Measurements from ENCODE around the gene GRK1.

GRK1 gene

DNA sequence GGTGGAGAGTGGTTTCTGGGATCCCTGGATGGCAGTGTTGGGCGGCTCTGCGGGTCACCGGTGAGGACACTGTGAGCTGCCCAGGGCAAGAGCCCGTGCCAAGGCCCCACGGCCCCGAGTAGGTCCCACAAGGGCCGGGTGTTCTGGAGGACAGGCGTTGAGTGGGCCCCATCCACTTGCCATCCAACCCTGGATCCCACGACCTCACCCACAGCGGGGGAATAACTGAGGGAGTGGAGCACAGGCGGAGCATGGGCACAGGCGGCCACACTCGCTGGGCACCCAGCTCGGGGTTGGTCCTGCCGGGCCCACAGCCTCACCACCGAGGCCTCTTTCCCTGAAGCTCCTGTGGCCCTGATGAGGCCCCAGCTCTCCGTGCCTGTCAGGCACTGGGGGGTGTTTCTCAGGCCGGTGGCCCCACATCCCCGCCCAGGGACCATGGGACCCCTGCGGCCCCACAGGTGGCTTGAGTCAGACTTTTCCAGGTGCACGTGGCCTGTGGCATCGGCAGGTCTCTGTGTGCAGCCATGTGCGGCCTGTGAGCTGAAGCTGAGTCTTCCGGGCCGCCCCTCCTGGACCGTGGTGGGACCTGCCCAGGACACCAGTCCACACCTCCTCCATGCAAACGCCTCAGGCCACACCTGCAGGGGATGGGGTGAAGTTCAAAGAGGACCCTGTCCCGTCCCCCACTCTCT lies 108.6 kb downstream of the GRK1 start:
- no peak for DNase-seq (ENCODE audit: low read depth)

DNA sequence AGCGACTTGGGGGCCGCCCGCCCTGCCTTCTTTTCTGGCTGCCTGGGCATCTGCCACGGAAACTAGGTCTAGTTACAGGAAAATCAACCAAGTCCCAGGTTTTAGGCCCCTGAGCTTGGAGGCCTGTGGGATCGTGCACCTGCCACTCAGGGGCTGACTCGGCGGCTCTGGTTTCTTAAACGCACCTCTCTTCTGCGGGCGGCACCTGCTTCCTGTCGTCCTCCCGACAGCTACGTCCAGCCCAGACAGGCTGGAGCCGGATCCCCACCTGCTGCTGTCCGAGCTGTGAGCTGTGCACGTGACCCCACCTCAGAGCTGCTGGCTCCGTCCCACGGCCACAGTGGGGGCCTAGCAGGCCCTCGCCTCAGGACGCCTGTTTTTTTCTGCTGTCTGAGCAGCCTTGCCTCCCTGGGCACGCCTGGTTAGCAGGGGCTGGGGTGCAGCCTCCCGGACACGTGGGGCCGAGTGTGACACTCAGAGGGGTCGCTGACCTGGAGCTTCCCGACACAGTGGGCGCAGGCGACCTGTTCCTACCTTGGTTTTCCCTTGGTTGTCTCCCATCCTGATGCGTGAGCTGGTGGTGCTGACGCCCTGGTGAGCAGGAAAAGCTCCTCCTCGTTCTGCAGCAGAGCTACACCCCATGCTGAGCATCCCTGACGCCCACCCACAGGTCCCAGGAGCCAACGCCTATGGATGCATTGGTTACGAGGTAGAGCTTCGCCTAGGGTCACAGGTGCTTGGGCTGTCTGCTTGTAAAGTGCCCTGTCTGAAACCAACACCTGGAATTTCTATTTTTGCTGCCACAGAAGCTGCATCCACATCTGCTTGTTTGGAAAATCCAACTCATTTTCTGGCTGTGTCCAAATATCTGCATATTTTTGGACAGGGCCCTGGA lies 109.5 kb downstream of the GRK1 start:
- no peak for DNase-seq (ENCODE audit: low read depth)

DNA sequence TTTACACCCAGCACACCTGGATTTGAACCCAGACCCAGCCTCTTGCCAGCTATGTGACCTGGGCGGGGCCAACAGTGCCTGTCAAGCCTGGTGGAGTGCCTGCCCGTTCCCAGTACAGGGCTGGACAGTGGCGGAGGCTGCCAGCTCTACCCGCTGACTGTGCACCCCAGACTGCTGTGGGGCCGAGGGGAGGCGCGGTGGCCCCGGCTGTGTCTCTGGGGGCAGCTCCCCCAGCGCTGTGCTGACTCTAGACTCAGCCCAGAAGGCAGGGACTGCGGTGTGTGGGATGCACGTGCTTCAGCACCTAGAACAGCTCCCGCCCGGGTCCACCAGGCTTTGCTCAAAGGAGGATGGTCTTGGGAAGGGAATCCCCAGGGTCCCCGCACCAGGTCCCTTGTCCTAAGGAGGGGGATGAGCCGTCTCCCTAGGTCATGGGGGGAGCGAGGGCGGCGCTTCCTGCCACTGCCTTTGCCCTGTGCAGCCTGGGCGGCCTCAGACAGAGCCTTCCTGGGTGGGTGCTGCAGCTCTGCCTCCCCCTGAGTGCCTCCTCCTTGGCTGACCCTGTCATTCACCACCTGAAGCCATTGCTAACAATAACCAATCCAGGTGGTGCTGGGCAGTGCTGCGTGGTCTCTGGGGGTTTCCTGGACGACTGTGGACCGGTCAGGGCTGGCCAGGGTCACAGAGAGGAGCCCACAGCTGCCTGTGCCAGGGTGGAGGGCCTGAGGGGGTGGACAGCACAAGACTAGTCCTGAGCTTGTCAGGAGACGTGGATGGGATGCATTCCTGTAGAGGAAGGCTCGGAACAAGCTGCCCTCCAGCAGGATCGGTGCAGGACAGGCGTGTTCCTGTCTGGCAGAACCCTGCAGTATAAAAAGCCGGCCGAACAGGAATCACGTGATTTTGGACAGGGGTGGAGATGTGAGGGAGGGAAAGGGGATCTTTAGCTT lies 110.6 kb downstream of the GRK1 start:
- no peak for DNase-seq (ENCODE audit: low read depth)

DNA sequence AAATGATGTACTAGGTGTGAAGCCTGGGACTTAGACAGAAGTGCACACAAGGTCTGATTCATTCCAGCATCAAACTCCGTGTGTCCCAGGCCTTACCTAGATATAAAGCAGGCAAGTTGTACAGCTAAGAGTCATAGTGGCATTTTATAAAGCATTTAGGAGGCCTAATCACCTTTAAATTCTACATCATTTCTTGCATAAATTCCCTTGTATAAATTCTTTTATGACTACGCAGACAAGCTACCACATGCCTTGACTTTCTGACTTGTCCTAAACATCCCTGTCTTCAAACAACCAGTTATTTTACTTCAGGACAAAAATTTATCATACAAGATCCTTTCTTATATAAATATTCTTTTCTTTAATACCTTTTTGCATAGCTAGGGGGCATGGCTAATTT lies 114.6 kb downstream of the GRK1 start:
- no peak for DNase-seq (ENCODE audit: low read depth)

DNA sequence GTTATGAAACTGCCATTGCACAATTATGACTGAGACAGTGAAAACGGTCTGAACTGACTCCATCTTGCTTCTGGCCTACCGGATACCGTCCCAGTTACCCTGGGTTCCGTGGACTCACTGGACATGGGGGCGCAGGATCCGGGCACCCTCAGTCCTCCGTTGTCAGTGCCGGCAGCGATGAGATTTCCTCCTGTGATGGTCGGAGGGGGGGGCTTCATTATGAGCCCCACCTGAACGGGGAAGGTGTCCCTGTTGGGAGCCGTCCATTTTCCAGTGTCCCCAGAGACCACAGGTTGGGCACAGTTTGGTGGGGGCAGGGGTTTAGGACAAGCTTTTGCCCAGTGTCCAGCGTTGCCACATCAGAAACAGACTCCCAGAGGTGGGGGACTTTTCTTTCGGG lies 115.5 kb downstream of the GRK1 start:
- DNase-seq (ENCODE audit: low read depth) = no peak

DNA sequence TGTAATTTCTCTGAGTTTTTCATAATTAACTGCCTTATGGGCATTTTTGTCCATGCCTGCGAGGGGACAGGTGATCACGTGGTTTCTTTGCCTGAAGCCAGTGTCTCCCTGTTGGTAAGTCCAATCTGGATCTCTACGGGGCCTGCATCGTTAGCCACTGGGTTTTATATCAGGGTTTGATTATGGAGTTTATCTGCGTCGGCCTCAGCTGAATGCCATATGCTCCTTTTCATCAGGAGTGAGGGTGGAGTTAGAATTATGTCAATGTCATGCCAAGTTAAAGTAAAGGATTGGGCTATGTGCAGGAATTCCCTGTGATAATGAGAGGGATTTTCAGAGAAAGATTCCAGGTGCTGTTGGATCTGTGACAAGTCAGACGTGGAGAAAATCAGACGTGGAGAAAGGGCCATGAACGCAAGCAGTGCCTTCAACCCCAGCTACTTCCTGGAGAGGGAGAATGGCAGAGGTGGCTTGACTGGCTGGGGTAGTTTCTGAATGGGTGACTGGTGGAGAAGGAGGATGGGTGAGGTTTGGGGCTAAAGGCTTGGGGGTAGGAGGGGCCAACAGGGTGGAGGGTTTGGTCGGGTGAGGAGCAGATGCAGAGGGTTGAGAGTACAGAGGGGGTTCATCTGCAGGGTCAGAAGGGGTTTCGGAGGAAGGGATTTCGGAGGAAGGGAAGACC lies 116.3 kb downstream of the GRK1 start:
- no peak for DNase-seq (ENCODE audit: low read depth)

DNA sequence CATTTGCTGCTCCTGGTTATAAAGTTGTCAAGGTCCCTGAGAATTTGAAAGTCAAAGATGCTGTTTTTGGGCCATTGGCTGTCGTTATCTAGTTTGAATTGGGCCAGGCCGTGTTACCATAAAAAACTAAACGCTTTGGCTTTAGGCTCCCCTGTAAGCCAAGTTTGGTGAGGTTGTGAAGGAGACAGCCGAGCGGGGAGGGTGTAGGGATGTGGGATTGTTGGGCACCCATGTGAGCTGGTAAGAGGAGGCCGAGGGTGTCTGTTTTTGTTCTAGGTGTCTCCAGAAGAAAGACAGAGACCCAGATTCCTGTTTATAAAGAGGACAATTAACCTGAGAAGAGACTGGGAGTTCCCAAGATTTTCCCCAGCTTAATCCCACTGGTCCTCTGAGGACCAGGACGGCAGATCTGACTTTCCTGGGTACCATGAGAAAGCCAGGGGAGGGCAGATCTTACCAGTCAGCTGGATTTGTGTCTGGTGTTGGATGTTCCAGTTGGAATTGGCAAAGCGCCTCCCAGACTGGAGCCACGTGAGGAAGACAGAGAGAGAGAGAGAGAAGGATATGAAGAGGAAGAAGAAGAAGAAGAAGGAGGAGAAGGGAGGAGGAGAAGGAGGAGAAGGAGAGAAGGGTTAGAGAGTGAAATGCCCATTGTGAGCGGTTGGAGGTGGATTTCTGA lies 117.1 kb downstream of the GRK1 start:
- no peak for DNase-seq (ENCODE audit: low read depth)

DNA sequence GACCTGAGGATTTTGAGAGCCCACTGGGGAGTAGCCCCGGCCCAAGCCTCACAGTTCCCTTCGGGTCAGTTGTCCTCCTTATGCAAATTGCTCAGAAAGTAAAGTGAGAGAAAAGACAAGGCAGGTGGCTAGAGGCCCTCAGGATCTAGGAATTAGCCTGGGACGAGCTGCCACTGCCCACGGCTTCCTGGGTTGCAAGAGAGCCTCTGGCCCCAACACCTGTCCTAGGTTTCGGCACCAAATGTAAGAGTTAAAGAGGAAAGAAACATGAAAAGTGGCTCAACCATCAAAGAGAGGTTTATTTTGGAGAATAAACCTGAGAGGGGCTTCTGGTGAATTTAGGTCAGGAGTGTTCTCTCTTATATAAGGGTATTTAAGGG lies 117.6 kb downstream of the GRK1 start:
- DNase-seq (ENCODE audit: low read depth) = no peak

DNA sequence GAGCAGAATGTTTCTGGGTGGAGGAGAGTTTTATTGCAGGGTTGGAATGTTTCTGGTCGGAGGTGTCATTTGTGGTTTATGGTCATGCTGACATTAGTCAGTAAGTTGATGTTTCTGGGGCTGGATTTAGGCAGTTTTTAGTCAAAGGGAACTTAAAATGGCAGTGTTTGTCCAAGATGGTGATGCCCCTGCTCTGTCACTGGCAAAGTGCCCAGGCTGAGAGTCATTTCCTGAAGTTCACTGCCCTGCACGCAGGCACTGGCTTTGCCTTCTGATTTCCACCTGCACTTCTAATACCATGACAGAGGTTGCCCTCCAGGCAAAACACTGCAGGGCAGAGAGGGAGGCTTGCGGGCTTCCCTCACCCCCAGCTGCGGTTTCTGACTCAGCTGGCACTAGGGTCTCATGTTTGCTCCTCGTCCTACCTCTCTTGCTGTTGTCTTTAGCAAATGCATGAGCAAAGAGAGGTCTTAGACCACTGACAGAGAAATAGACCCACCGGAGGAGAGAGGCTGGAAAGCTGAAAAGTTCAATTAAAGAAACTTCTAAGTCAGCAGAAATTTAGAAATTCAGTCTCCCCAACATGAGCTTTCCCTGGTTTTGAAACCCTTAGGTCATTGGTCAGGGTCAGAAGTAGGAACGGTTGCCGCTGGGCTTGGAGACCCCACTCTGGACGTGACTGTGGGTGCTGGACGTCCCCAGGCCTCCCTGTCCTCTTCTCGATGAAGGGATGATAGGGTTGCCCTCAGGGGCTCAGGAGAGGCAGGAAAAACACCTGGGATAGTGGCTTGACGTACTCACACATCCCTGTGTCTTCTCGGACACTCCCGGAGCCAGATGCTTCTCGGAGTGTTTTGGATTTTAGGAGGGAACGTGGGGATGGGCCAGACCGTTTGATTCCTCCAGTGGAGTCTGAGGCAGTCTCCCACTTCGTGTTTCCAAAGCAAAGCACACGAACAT lies 118.3 kb downstream of the GRK1 start:
- DNase-seq (ENCODE audit: low read depth) = no peak

DNA sequence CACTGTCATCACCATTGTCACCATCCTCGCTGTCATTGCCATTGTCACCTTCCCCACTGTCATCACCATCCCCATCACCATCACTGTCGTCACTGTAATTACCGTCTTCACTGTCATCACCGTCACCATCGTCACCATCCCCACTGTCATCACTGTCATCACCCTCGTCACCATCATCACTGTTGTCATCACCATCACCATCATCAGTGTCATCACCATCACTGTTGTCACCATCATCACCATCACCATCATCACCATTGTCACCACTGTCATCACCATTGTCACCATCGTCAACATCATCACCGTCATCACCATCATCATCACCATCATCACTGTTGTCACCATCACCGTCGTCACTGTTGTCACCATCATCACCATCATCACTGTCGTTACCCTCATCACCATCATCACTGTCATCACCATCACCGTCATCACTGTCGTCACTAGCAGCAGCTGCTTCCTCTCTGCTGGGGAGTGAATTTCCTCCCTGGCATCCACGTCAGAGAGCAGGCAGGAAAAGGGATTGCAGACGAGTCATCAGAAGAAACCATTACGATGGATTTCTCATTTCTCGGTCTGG lies 119.3 kb downstream of the GRK1 start:
- no peak for DNase-seq (ENCODE audit: low read depth)
